HG02798 (cell line): ENCODE measurements around the gene RHOG.
"Not testable (repeated sequence)": the region's sequence is repeated elsewhere in the genome, so short reads cannot be mapped to it uniquely, and the experiment has no call there.

Source experiments
- ATAC-seq: cut with Tn5 transposase; IDR thresholded peaks from one replicate; pipeline ENCODE4 v1.9.1; 2021; ENCODE audit warnings: mild to moderate bottlenecking; ENCODE audit not compliant: unreplicated experiment, poor library complexity

Gene RHOG

DNA sequence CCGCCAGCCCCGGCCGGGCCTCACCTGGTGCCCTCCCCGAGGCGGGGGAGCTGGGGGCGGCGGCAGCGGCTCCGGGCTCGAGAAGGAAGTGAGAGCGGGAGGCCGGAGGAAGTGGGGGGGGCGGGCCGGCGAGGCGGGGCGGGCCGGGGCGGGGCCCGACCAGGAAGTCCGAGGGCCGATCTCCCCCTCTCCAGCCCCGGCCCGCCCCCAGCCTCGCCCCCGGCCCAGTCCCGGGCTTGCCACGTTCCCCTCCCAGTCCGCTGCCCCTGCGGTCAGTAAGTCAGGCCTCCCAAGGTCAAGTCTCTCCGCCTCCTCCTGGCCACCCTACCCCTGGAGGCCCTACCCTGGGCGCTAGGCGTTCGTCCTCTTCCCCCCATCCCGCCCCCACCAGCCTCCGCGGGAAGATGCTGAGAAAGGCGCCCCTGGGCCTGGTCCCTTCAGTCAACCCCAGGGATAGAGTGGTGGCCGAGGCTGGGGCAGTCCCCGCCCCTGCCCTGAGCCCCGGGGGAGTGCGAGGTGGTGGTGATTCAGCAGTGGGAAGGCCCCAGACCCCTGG is at the start of gene RHOG:
RHOG (minus strand) TSS at position 90 of the 556 bp plus-strand sequence. CDS start 12,821 bp downstream, outside the sequence.
- peak; percentile 49 for ATAC-seq

DNA sequence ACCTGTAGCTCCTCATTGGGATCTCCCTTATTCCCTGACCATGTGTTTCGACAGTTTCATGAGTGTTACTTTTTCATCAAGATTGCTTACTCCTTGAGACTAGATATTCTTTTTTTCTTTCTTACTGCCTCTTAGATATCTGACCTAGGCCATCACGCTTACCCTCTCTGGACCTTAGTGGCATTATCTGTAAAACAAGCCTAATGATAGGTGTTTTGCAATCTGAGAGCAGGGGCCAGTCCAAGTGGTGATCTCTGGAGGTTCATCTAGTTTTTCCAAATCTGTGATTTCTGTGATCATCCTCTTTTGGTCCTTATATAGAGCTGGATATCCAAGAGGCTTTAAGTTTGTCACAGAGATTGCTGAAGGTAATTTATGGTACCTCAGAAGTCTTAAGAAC is 49.3 kb upstream of the RHOG start:
- no peak for ATAC-seq

DNA sequence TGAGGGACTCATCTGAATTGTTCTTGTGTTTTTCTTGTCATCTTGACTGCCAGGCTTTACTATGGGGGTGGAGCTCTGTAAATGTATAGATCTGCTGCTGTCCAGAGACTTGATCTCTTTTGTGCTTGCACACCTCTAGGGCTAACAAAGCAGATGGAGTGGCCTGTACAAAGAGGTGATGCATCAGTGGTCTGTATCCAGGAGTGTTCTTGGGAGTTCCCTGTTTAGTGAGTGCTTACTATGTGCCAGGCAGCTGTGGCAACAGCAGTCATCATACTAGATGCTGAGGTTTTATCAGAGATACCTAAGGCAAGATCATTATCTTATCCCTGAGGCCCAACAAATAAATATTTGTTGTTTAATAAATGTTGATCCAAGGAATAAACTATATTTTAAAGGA is 48.1 kb upstream of the RHOG start:
- ATAC-seq, result no peak

DNA sequence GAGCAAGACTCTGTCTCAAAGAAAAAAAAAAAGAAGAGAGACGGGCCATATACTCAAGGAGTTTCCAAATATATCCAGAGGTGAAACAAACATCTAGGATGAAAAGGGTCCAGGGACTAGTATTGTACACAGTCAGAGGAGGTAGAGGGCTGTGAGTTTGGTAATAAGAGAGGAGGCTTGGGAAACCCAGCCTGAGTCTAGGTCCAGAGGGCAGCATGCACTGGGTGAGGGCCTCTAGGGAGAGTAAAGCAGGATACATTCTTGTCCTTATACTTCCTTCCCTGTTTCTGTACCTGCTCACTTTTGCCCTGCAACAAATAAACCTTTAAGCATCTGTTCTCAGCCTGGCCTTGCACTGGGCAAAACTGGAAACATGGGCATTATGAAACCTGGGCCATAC is 46.2 kb upstream of the RHOG start:
- ATAC-seq, result no peak

DNA sequence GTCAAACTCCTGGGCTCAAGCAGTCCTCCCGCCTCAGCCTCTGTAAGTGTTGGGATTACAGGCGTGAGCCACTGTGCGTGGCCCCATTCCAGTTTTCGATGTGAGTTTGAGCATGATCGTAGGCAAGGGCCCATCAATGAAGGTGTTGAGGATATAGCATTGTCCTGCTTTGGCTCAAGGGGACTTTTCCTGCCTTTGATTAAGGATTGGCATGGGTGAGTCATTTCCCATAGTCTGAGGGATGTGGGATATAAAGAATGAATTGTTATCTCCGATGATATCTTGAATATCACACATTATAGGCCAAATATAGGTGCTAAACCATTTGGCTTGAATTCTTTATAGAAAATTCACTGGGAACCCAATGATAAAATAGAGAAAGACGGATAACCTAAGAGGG is 45.1 kb upstream of the RHOG start:
- no peak for ATAC-seq

DNA sequence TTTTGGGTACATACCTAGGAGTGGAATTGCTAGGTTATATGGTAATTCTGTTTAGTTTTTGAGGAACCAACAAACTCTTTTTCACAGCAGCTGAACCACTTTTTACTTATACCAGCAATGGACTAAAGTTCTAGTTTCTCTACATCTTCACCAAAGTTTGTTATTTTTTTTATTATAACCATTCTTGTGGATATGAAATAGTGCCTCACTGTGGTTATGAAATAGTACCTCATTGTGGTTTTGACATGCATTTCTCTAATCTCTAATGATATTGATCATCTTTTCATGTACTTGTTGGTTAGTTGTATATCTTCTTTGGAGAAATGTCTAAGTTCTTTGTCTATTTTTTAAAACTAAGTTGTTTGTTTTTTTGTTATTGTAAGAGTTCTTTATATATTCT is 41.9 kb upstream of the RHOG start:
- no peak for ATAC-seq

DNA sequence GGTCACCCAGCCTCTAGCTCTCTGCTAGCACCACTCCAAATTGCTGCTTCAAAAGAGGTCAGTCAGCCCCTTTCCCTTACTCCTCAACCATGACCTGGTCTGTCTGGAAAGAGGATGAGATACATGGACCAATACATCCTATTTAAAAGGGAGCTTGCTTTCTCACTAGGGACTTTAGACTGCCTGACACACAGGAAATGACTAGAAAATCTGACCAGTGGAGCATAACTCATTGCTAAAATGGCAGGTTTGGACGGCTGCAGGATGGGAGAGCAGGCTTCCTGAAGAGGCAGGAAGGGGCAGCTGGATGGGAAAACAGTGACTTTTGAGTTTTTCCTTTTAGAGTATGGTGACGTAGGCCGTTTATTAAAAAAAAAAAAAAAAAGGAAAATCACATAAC is 40.0 kb upstream of the RHOG start:
- no peak for ATAC-seq

DNA sequence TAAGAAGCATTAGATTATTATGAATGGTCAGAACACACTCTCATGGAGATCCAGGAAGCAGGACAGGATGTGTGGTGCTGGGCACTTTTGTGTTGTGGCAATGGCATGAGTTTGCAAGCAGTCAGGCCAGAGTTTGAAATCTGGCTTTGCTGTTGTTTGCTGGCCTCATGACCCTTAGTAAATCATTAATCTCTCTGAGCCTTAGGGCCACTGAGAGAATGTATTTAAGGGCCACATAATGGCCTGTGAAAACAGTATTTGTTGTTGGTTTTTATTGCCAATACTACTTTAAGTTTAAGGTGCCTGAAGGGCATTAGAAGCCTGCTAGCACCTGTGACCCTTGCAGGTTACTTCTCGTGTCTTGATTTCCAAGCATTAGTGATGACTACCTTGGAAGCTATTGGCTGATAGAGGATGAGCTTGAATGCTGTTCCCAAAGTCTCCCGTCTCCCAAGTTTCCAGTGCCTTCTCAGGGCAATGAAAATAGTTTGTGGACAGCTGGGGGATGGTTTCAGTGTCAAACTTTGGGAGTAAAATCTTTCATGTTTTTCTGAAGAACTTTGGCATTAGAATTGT is 39.3 kb upstream of the RHOG start:
- ATAC-seq, result peak; percentile 46

DNA sequence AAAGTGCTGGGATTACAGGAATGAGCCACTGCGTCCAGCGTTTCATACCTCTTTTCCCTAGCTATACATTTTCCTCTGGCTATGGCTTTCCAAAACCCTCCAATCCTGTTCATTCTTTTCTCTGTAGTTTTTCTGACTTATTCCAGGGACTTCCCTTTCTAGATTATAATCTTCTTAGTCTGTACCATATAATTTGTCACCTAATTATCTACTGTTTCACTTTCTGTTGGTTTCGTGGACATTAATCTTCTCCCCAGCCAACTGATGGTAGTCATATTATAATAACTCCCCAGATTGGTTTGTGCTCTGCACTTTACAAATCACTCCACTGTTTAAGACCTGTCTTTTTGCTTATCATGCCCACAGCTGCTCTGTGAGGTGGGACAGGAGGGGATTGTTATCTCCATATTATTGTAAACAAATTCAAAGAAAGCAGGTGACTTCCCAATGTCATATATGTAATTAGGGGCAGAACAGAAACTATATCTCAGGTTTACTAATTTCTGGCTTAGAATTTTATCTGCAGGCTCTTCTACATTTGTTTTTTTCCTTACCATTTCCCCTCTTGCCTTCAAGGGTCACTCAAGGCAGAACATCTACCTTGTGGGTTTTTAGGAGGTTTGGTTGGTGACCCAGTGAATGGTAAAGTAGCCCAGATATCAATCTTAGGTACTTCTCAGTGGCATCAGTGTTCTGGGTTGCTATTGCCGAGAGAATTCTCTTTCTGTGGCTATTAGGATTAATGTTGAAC is 38.6 kb upstream of the RHOG start:
- peak; percentile 29 for ATAC-seq

DNA sequence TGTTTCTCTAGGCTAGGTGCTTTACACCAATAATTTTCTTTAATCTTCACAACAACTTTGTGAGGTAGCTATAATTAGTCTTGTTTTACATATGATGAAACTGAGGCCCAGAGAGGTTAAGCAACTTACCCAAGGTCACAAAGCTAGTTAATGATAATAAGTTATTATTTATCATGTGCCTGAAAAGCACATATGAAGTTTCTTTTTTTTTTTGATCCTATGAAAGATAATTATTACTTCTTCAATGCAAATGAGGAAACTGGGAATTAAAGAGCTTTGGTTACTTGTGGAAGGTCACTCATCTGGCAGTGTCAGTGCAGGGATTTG is 37.5 kb upstream of the RHOG start:
- ATAC-seq, result no peak

DNA sequence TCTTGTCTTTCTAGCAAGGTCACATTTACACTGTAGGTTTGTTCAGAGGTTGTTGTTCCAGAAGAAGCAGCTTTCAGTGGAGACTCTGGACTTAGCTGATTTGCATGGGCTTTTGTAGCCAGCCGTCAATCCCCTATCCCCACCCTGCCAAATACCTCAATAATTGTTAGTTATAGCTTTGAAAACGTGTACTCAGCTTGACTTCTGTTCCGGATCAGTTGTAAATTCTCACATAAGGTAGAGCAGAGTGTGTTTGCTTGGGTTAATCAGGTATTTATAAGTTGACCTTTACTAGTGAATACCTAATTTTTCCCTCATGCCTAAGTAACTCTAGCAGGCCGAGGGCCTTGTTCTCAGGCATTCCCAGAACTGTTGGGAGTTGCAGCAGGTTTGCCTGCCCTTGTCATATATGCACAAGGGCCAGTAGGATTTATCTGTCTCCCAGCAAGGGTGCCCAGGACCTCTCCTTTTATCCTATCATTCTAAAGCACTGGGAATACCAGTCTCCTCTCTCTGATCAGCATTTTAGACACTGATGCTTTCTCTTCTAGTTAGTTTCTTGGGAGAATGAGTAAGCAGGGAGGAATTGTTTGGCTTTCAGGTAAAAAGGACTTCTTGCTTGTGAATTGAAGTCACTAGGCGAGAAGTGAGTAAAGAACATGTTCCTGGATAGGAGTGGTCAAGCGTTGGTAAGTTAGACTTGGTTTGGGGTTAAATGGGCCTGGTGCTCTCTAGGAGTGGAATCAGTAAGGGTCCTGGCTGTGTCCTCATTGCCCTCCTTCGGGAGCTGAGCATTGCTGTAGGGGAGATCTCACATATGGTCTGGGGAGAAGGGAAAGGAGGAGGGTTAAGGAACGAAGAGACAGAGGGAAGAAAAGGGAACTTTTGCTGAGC is 36.9 kb upstream of the RHOG start:
- ATAC-seq, result no peak

DNA sequence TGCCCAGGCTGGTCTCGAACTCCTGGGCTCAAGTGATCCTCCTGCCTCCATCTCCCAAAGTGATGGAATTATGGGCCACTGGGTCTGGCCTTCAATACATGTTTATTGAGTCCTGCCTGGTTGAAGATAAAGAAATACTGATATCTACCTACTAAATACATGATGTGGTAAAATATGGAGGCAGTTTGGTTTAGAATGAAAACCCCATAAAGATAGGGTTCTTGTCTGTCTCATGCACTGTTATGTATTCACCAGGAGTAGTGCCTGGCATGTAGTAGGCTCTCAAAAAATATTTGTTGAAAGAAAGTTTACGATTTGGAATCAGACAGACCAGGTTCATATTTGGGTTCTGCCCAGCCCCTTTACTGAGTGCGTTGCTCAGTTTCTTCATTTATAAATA is 35.9 kb upstream of the RHOG start:
- no peak for ATAC-seq

DNA sequence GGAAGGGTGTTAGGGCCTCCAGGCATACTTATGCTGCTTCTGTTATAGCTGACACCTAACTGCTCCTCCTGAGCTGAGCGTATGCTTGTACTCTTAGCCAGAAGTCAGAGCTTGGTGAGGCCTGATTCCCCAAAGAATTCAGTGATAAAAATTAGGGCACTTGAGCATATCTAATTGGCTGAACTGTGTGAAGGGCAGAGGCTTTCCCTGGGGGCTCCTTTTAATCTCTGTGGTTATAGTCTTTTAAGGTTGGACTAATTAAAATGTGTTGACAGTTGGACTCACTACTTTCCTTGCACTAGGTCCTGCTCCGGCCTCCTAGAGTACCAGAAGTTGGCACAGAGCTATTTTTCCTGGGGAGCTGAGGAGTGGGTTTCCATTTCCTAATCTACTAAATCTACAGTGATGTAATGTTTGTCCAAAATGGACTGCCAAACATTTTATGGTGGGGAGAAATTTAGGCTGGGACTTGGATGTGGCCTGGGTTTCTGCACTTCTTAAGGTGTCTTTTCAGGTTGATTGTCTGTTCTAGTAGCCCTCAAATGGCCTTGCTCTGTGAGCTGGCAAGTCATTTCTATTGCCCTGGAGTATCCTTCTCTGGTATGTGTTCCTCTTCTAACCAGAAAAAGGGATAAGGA is 33.1 kb upstream of the RHOG start:
- ATAC-seq, result no peak

DNA sequence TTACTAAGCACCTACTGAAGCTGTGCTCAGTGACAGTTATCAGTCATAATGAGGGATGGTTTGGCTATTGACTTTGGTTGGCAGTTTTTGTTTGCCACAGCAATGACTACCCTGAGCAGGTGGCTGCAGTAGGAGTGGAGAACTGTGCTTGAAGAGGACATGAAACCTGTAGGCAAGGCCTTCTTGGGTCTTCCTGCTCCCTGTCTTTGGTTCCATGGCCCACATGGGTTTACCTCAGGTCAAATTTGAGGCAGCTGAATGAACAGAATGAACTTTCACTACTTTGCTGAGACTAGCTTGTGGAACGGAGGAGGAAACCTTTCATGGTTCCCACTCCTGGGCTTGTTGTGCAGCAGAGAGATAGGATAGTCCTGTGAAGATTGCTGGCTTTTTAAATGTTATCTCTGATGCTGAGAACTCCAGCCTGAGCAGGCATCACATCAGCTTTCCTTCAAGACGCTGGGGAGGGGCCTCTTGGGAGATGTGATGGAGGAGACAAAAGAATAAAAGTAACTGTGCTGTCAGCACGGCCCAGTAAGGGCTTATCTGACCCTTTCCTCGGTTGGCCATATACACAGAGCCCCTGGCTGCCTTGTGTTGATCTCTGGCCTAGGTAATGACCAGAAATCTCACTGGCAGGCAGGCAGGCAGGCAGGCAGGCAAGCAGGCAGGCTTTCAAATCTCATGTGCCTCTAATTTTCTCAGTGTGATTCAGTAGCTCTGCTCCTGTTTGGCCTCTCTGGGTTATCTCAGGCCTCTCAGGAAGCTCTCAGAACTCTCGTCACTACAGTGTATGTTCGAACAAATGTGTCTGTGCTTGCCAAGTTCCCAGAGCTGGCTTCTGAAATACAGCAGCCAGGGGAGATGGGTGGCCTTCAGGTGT is 26.7 kb upstream of the RHOG start:
- ATAC-seq, result peak; percentile 62

DNA sequence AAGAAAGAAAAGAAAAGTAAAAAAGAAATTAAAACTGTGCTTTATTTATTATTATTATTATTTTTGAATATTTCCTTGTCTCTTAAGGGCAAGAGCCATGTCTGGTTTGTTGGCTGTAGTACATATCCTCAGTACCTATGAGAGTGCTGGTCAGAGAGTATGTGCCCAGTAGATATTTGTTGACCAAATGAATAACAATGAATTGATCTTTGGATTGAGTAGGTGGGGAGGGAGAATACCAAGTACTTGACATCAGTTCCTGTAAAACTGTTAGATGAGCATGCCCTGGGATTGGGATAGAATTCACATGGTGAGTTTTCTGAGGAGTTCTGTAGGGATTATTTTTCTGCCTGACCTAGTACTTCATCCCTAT is 26.1 kb upstream of the RHOG start:
- ATAC-seq, result no peak

DNA sequence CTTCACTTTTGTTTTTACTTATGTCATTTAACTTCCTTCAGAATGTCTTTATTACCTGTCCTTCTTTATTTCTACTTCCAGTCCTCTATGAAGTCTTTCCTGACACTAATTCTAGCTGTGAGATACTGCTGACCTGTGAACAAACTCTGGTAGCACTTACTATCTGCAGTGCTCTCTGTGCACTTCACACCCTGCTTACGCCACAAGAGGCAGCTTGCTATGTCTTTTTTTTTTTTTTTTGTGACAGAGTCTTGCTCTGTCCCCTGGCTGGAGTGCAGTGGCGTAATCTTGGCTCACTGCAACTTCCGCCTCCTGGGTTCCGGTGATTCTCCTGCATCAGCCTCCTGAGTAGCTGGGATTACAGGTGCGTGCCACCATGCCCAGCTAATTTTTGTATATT is 25.4 kb upstream of the RHOG start:
- peak; percentile 43 for ATAC-seq

DNA sequence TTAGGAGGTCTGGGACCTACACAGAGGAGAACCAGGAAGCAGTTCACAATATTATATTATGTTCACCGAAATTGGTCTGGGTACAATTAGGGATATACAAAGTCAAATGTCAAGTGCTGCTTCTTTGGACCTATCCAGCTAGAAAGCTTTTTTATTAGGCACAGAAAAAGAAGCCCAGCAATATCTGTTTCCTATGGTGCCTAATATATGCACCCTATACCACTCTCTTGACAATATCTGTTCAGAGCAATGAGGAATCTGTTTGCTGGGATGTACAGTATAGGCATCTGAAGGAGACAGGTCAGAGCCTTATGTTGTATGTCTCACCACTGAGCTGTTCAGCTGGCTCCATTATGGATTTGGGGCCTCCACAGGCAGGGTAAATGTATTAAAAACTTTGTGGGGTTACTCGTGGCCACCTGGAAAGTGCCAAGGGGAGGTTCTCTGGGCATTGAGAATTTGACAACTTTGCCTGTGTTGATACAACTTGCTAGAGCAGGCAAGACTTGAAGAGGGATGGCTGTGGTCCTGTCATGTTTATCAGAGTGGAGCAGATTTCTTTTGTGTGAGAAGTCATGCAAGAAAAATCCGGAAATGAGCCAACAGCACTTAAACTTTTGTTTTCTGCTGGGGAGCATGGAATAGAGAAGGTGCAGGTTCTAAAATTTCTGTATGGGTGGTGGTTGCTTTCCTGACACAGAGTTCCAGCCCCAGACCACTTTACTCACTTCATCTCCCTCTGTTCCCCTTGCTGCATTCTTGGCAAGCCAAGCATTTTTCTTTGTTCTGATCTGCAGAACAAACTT is 24.8 kb upstream of the RHOG start:
- no peak for ATAC-seq

DNA sequence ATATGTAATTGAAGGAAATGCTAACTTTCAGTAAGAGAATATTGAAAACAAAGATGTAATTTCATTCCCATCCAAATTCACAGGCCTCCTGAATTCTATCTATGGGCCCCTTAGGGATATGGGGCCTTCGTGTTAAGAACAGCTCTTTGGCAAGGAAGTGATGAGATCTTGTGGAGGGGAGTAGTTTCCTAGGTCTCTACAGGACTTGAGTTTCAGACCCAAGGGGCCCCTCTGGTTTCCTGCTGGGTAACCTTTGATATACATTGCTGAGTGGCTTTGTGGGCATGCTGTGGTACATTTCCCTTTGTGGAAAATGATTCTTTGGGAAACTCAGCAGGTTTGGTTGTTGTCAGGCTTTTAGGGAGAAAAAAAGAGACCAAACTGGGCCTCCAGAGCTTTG is 20.9 kb upstream of the RHOG start:
- ATAC-seq, result no peak

DNA sequence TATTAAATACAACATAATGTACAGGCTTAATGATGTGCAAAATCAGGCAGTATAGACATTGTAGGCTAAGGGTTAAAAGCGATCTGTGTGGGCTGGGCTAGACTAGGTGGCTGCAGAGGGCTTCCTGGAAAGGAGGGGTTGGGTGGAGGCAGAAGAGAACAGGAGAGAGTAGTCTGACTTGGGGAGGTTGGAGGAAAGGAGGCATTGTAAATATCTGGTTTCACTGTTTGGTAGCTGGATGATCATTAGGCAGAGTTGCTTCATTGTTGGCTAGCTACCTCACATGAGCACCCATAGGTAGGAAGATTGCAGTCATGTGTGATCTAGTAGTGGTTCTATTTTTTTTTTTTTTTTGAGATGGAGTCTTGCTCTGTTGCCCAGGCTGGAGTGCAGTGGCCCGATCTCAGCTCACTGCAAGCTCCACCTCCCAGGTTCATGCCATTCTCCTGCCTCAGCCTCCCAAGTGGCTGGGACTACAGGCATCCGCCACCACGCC is 20.2 kb upstream of the RHOG start:
- not testable (repeated sequence) for ATAC-seq
